Retina (tissue), 1 donor: ENCODE measurements around the gene ZNF821.
"Not testable (repeated sequence)": the region's sequence is repeated elsewhere in the genome, so short reads cannot be mapped to it uniquely, and the experiment has no call there.

Experiments used
- DNase-seq: peaks from one replicate; pipeline ENCODE4 v3.0.0-alpha.2; 2016

Gene ZNF821

GRCh38 chr16:71883849-71884638 is at the start of gene ZNF821:
Gene ZNF821 (minus strand): TSS chr16:71884182. CDS start chr16:71879946, 4,236 bp downstream.
- DNase-seq = peak; percentile 94

GRCh38 chr16:71933017-71933416 is 49.0 kb upstream of the ZNF821 start:
- no peak for DNase-seq

- no peak for DNase-seq
Observed at GRCh38 chr16:71931599-71931998, 47.6 kb upstream of the ZNF821 start.

GRCh38 chr16:71931001-71931400 is 47.0 kb upstream of the ZNF821 start:
- no peak for DNase-seq

- no peak for DNase-seq
Observed at GRCh38 chr16:71930013-71930563, 46.1 kb upstream of the ZNF821 start.

GRCh38 chr16:71929048-71929447 is 45.1 kb upstream of the ZNF821 start:
- DNase-seq = no peak

- DNase-seq = no peak
Observed at GRCh38 chr16:71927787-71928186, 43.8 kb upstream of the ZNF821 start.

GRCh38 chr16:71927383-71927782 is 43.4 kb upstream of the ZNF821 start:
- DNase-seq = no peak

- no peak for DNase-seq
Observed at GRCh38 chr16:71924710-71925109, 40.7 kb upstream of the ZNF821 start.

- no peak for DNase-seq
Observed at GRCh38 chr16:71923941-71924690, 40.1 kb upstream of the ZNF821 start.

GRCh38 chr16:71920658-71921057 is 36.7 kb upstream of the ZNF821 start:
- DNase-seq = no peak

- no peak for DNase-seq
Observed at GRCh38 chr16:71919035-71919434, 35.1 kb upstream of the ZNF821 start.

- no peak for DNase-seq
Observed at GRCh38 chr16:71917900-71918299, 33.9 kb upstream of the ZNF821 start.

- no peak for DNase-seq
Observed at GRCh38 chr16:71916397-71916920, 32.5 kb upstream of the ZNF821 start.

- DNase-seq = no peak
Observed at GRCh38 chr16:71915350-71915749, 31.4 kb upstream of the ZNF821 start.

- no peak for DNase-seq
Observed at GRCh38 chr16:71914802-71915201, 30.8 kb upstream of the ZNF821 start.

GRCh38 chr16:71912534-71913275 is 28.7 kb upstream of the ZNF821 start:
- DNase-seq = no peak

GRCh38 chr16:71911121-71911520 is 27.1 kb upstream of the ZNF821 start:
- no peak for DNase-seq

- not testable (repeated sequence) for DNase-seq
Observed at GRCh38 chr16:71905765-71906164, 21.8 kb upstream of the ZNF821 start.

- no peak for DNase-seq
Observed at GRCh38 chr16:71904239-71904638, 20.3 kb upstream of the ZNF821 start.

GRCh38 chr16:71903608-71904007 is 19.6 kb upstream of the ZNF821 start:
- DNase-seq = no peak

GRCh38 chr16:71902656-71903365 is 18.8 kb upstream of the ZNF821 start:
- DNase-seq = no peak
